Activated CD8-positive, alpha-beta memory T cell treated with anti-CD3 and anti-CD28 coated beads, Interleukin-2, amount 50 U/mL, for 1 hour (primary cell): ENCODE results near the gene SLC25A1.
"Not testable (repeated sequence)": the region's sequence is repeated elsewhere in the genome, so short reads cannot be mapped to it uniquely, and the experiment has no call there.

ENCODE experiments used
- DNase-seq: peaks from one replicate; pipeline ENCODE4 v3.0.0-alpha.2; 2020; ENCODE audit errors: extremely low read depth

SLC25A1 gene

GRCh38 chr22:19206287-19206686, 27.8 kb upstream of the SLC25A1 start:
- DNase-seq = no peak

GRCh38 chr22:19204640-19205039, 26.1 kb upstream of the SLC25A1 start:
- DNase-seq = no peak

- DNase-seq = no peak
Observed at GRCh38 chr22:19203834-19204233, 25.3 kb upstream of the SLC25A1 start.

GRCh38 chr22:19202799-19203186, 24.3 kb upstream of the SLC25A1 start:
- not testable (repeated sequence) for DNase-seq

GRCh38 chr22:19201869-19202798, 23.6 kb upstream of the SLC25A1 start:
- DNase-seq = no peak

- no peak for DNase-seq
Observed at GRCh38 chr22:19201130-19201868, 22.8 kb upstream of the SLC25A1 start.

GRCh38 chr22:19199479-19199878, 20.9 kb upstream of the SLC25A1 start:
- DNase-seq = no peak

GRCh38 chr22:19197997-19198865, 19.7 kb upstream of the SLC25A1 start:
- DNase-seq = no peak

- no peak for DNase-seq
Observed at GRCh38 chr22:19196841-19197612, 18.5 kb upstream of the SLC25A1 start.

- DNase-seq = no peak
Observed at GRCh38 chr22:19195796-19196731, 17.5 kb upstream of the SLC25A1 start.

GRCh38 chr22:19194766-19195536, 16.4 kb upstream of the SLC25A1 start:
- no peak for DNase-seq

- DNase-seq = no peak
Observed at GRCh38 chr22:19193879-19194278, 15.3 kb upstream of the SLC25A1 start.

- no peak for DNase-seq
Observed at GRCh38 chr22:19187716-19188563, 9.4 kb upstream of the SLC25A1 start.

GRCh38 chr22:19184276-19184997, 5.9 kb upstream of the SLC25A1 start:
- DNase-seq = no peak

- no peak for DNase-seq
Observed at GRCh38 chr22:19183216-19183615, 4.7 kb upstream of the SLC25A1 start.

- DNase-seq = no peak
Observed at GRCh38 chr22:19182472-19183157, 4.1 kb upstream of the SLC25A1 start.
